PC-3 (cell line): ENCODE results near the gene CAMK1D. TPM values are rescaled to one million over a fixed set of nuclear protein-coding genes. Genes with fewer than 3 reads are reported as not detected.

Experiments
- ATAC-seq: fragments of 200-7000 bp; cut with Tn5 transposase; 2 replicates; pipeline ENCODE4 v1.9.1; 2020; ENCODE audit warnings: mild to moderate bottlenecking, moderate library complexity
- BruUV-seq: library from RNA; stranded (reverse); fragments of 400-500 nt; replicated peaks from 2 replicates; lab custom pipeline; 2021; lab: Mats Ljungman, UMichigan
- CTCF ChIA-PET: fragments of 300-600 bp; sonication (Branson Sonifier 250); formaldehyde crosslinking; loops from one replicate; lab custom pipeline; 2022; ENCODE audit warnings: antibody characterized with exemption; lab: Charles Lee
- POLR2A ChIA-PET: fragments of 300-600 bp; sonication (Branson Sonifier 250); formaldehyde crosslinking; loops from one replicate; lab custom pipeline; 2022; ENCODE audit warnings: antibody characterized with exemption; ENCODE audit not compliant: unreplicated experiment; lab: Charles Lee
- DNase-seq: peaks from one replicate; pipeline ENCODE4 v3.0.0-alpha.2; 2015
- H2AFZ ChIP-seq: fragments of 300-600 bp; sonication (generic); 2 replicates; pipeline ENCODE4 v1.6.0; 2016; ENCODE audit warnings: antibody characterized with exemption, low read length
- H3F3A ChIP-seq: fragments of 300-600 bp; sonication (generic); one replicate; pipeline ENCODE4 v1.6.0; 2017; ENCODE audit warnings: antibody characterized with exemption, low read length, control low read depth, mild to moderate bottlenecking; ENCODE audit not compliant: unreplicated experiment
- H3K27ac ChIP-seq: fragments of 300-600 bp; sonication (generic); 2 replicates; pipeline ENCODE4 v1.5.1; 2016; ENCODE audit warnings: mild to moderate bottlenecking, low read length
- H3K27me3 ChIP-seq: fragments of 300-600 bp; sonication (generic); 2 replicates; pipeline ENCODE4 v1.6.1; 2016; ENCODE audit warnings: low read length, mixed read lengths
- H3K36me3 ChIP-seq: fragments of 300-600 bp; sonication (generic); 2 replicates; pipeline ENCODE4 v1.6.1; 2016; ENCODE audit warnings: low read depth, mixed run types, low read length, mixed read lengths
- H3K4me1 ChIP-seq: fragments of 300-600 bp; sonication (generic); 2 replicates; pipeline ENCODE4 v1.5.1; 2016; ENCODE audit warnings: low read length; ENCODE audit not compliant: insufficient read depth
- H3K4me2 ChIP-seq: fragments of 300-600 bp; sonication (generic); 2 replicates; pipeline ENCODE4 v1.6.0; 2016; ENCODE audit warnings: low read length
- H3K4me3 ChIP-seq: fragments of 300-600 bp; sonication (generic); 2 replicates; pipeline ENCODE4 v1.5.1; 2016; ENCODE audit warnings: mild to moderate bottlenecking, low read length, mixed read lengths
- H3K79me2 ChIP-seq: fragments of 300-600 bp; sonication (generic); 2 replicates; pipeline ENCODE4 v1.6.1; 2017; ENCODE audit warnings: low read length, mixed read lengths
- H3K9ac ChIP-seq: fragments of 300-600 bp; sonication (generic); 2 replicates; pipeline ENCODE4 v1.6.0; 2016; ENCODE audit warnings: mild to moderate bottlenecking, low read length
- H3K9me2 ChIP-seq: fragments of 300-600 bp; sonication (generic); replicated peaks from 2 replicates; pipeline ENCODE4 v1.6.1; 2016; ENCODE audit warnings: mixed run types, low read length, mixed read lengths
- H3K9me3 ChIP-seq: fragments of 300-600 bp; sonication (generic); 2 replicates; pipeline ENCODE4 v1.6.1; 2016; ENCODE audit warnings: low read length, mixed read lengths
- H4K20me1 ChIP-seq: fragments of 300-600 bp; sonication (generic); 2 replicates; pipeline ENCODE4 v1.6.1; 2016; ENCODE audit warnings: low read length, mixed read lengths
- CTCF ChIP-seq: fragments of 300-600 bp; sonication (generic); conservative IDR thresholded peaks from 2 replicates; pipeline ENCODE4 v1.5.1; 2017; ENCODE audit warnings: antibody characterized with exemption, low read depth, mild to moderate bottlenecking, low read length
- EZH2 ChIP-seq: fragments of 300-600 bp; sonication (generic); IDR thresholded peaks from one replicate; pipeline ENCODE4 v1.6.1; 2017; ENCODE audit warnings: antibody characterized with exemption, mild to moderate bottlenecking, low read length; ENCODE audit not compliant: unreplicated experiment
- EZH2phosphoT487 ChIP-seq: fragments of 300-600 bp; sonication (generic); IDR thresholded peaks from 2 replicates; pipeline ENCODE4 v1.6.1; 2018; ENCODE audit warnings: mild to moderate bottlenecking, antibody characterized with exemption, low read length, borderline replicate concordance
- intact Hi-C: fragments of 100-400 bp; cut with micrococcal nuclease; formaldehyde crosslinking; loops from 2 replicates; pipeline ENCODE4 v1.9.0; 2023
- total RNA-seq: library from RNA; depleted of rRNA; stranded (reverse); fragments of >200 nt; gene quantifications from 2 replicates; pipeline ENCODE4 v1.2.3, GENCODE V29; 2014

CAMK1D gene
- total RNA-seq, 1 experiment from 2014 or later = 1.3 TPM

- H3K36me3 ChIP-seq = no peaks in the 10 kb centered on the region
- no peak for DNase-seq
- no peaks in the 10 kb centered on the region for H3K9me3 ChIP-seq
- BruUV-seq = no TSS peak
- H3F3A ChIP-seq = no peaks in the 10 kb centered on the region
- H3K4me2 ChIP-seq = no peak overlapping the region
- H2AFZ ChIP-seq = no peak overlapping the region
- no peaks in the 10 kb centered on the region for H4K20me1 ChIP-seq
- intact Hi-C loops = no loop called here
- no peak overlapping the region for H3K9ac ChIP-seq
- ChIA-PET CTCF (no interaction called here), POLR2A (no interaction called here)
- H3K27me3 ChIP-seq = no peaks in the 10 kb centered on the region
- no peak for ATAC-seq
- H3K4me1 ChIP-seq = peaks cover 11% of the 10 kb centered on the region
- H3K27ac ChIP-seq = no peak overlapping the region
- no peaks in the 10 kb centered on the region for H3K79me2 ChIP-seq
- no peaks in the 10 kb centered on the region for H3K9me2 ChIP-seq
- no peak overlapping the region for H3K4me3 ChIP-seq
- TF ChIP-seq EZH2 (no peak), EZH2phosphoT487 (no peak), CTCF (no peak)
Observed at GRCh38 chr10:12566161-12567115, 217.1 kb downstream of the CAMK1D start.

GRCh38 chr10:12568391-12569009, 219.2 kb downstream of the CAMK1D start:
- Histone ChIP-seq H4K20me1 (no peaks in the 10 kb centered on the region), H3K9ac (no peak overlapping the region), H3F3A (no peaks in the 10 kb centered on the region), H3K27ac (no peak overlapping the region), H3K4me1 (peaks cover 11% of the 10 kb centered on the region), H3K4me3 (no peak overlapping the region), H3K79me2 (no peaks in the 10 kb centered on the region), H2AFZ (no peak overlapping the region), H3K9me2 (no peaks in the 10 kb centered on the region), H3K36me3 (no peaks in the 10 kb centered on the region), H3K27me3 (no peaks in the 10 kb centered on the region), H3K9me3 (no peaks in the 10 kb centered on the region), H3K4me2 (no peak overlapping the region)
- ATAC-seq = no peak
- CTCF ChIA-PET = no interaction called here
- no peak for DNase-seq
- no peak for TF ChIP-seq CTCF
- no peak for TF ChIP-seq EZH2
- no peak for TF ChIP-seq EZH2phosphoT487
- POLR2A ChIA-PET = no interaction called here
- intact Hi-C loops = no loop called here
- no TSS peak for BruUV-seq
